ENCODE data around the gene FREM1.

FREM1 gene

GRCh38 chr9:14752871-14753270 is 157.4 kb downstream of the FREM1 start:
- no peak for DNase-seq

GRCh38 chr9:14752271-14752670 is 158.0 kb downstream of the FREM1 start:
- no peak for DNase-seq

- DNase-seq: no peak
Observed at GRCh38 chr9:14750821-14751220, 159.4 kb downstream of the FREM1 start.

GRCh38 chr9:14749741-14750211 is 160.5 kb downstream of the FREM1 start:
- no peak for DNase-seq

GRCh38 chr9:14748373-14748772 is 161.9 kb downstream of the FREM1 start:
- no peak for DNase-seq

- no peak for DNase-seq
Observed at GRCh38 chr9:14747111-14747510, 163.1 kb downstream of the FREM1 start.

GRCh38 chr9:14746626-14747025 is 163.6 kb downstream of the FREM1 start:
- no peak for DNase-seq

- DNase-seq: no peak
Observed at GRCh38 chr9:14744768-14745167, 165.5 kb downstream of the FREM1 start.

- no peak for DNase-seq
Observed at GRCh38 chr9:14741369-14741768, 168.9 kb downstream of the FREM1 start.

GRCh38 chr9:14733133-14733532 is 177.1 kb downstream of the FREM1 start:
- DNase-seq: no peak

- DNase-seq: no peak
Observed at GRCh38 chr9:14731294-14731981, 178.8 kb downstream of the FREM1 start.

GRCh38 chr9:14730461-14730898 is 179.7 kb downstream of the FREM1 start:
- DNase-seq: no peak

GRCh38 chr9:14723301-14723700 is 186.9 kb downstream of the FREM1 start:
- DNase-seq: no peak

- no peak for DNase-seq
Observed at GRCh38 chr9:14722391-14723035, 187.7 kb downstream of the FREM1 start, which contains the start of gene CER1. Gene CER1, minus strand, starts transcription at chr9:14722733. Its CDS starts 61 bp downstream, at chr9:14722672.

- DNase-seq: no peak
Observed at GRCh38 chr9:14719231-14719923, 190.9 kb downstream of the FREM1 start.

GRCh38 chr9:14715102-14715501 is 195.1 kb downstream of the FREM1 start:
- DNase-seq: no peak

GRCh38 chr9:14713187-14713767 is 197.0 kb downstream of the FREM1 start:
- DNase-seq: no peak

- DNase-seq: peak; percentile 67
Observed at GRCh38 chr9:14710804-14711203, 199.4 kb downstream of the FREM1 start.

- DNase-seq: no peak
Observed at GRCh38 chr9:14706530-14707140, 203.6 kb downstream of the FREM1 start.

- no peak for DNase-seq
Observed at GRCh38 chr9:14705079-14705478, 205.1 kb downstream of the FREM1 start.

- no peak for DNase-seq
Observed at GRCh38 chr9:14704281-14704680, 205.9 kb downstream of the FREM1 start.

GRCh38 chr9:14702200-14702720 is 208.0 kb downstream of the FREM1 start:
- DNase-seq: no peak
